Activated CD8-positive, alpha-beta memory T cell treated with anti-CD3 and anti-CD28 coated beads, Interleukin-2, amount 10 ng/mL, durations not matched to agents 7 days and 5 days (primary cell): ENCODE measurements around the gene AURKA. TPM values are rescaled to one million over a fixed set of nuclear protein-coding genes. Genes with fewer than 3 reads are reported as not detected.

Experiments used
- ATAC-seq: fragments of 150-1000 bp; cut with Tn5 transposase; one replicate; pipeline ENCODE4 v1.10.0; 2021; ENCODE audit warnings: moderate library complexity
- CTCF ChIA-PET: fragments of 350-600 bp; sonication (Branson Sonifier 250); formaldehyde crosslinking; loops from one replicate; lab custom pipeline; 2021; ENCODE audit warnings: antibody characterized with exemption; lab: Charles Lee
- DNase-seq: peaks from one replicate; pipeline ENCODE4 v3.0.0-alpha.2; 2020
- H3K27ac Mint-ChIP-seq: one replicate; pipeline ENCODE4 v1.8.0; 2021; ENCODE audit warnings: mild to moderate bottlenecking, mixed read lengths
- H3K27me3 Mint-ChIP-seq: one replicate; pipeline ENCODE4 v1.8.0; 2021; ENCODE audit warnings: mixed read lengths
- H3K36me3 Mint-ChIP-seq: one replicate; pipeline ENCODE4 v1.8.0; 2021; ENCODE audit warnings: mild to moderate bottlenecking, mixed read lengths
- H3K4me1 Mint-ChIP-seq: one replicate; pipeline ENCODE4 v1.8.0; 2021; ENCODE audit warnings: mixed read lengths
- H3K4me3 Mint-ChIP-seq: one replicate; pipeline ENCODE4 v1.8.0; 2021; ENCODE audit warnings: mild to moderate bottlenecking, moderate library complexity, mixed read lengths
- H3K9me3 Mint-ChIP-seq: one replicate; pipeline ENCODE4 v1.8.0; 2022; ENCODE audit warnings: low read depth, mixed read lengths
- total RNA-seq, 2 experiments: library from RNA; stranded (reverse); gene quantifications; one replicate each; pipeline ENCODE4 v1.2.3, GENCODE V29; 2021

AURKA gene
- 100 to 1,000 TPM; 107 to 123 TPM for total RNA-seq

DNA sequence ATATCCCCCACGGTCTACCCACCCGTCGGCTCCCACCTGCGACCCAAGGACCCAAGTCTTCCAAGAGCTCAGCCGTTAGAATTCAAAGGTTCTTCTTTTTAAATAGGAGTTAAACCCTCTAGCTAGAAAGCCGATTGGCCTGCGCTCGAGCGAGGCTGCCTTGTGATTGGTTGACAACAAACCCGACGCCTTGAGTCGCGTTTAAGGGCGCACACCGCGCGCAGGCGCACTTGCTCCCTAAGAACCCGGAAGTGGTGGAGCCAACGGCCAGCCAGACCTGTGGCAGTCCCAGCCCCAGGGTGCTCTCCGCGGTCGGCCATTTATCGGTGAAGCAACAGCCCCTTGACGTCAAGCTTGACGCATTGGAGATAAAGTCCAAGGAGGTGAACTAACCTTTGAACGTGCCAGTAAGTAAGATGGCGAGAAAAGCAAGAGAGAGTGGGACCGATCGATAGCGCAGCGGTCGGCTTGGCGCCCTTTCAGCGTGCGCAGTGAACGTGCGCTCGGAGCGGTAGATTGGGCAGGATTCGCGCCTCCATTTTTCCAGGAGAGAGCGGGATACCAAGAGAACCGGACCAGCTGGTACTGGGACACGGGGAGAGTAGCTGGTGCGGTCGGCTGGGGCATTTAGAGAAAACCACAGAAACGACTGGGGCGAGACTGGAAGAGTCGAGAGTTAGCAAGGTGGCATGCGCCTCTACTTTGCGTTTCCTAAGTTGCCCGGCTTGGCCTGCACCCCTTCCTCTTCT, at the start of gene AURKA, which contains the start of gene CSTF1:
TSS of gene AURKA (minus strand) at position 84 of the 749 bp plus-strand sequence. CDS start 4,018 bp downstream, outside the sequence.
TSS of gene CSTF1 (plus strand) at position 514 of the 749 bp plus-strand sequence. CDS start 2,908 bp downstream, outside the sequence.
- no peak within 1 kb of the TSS for H3K4me3 Mint-ChIP-seq
- peak; percentile 90 for ATAC-seq
- no peak within 1 kb of the TSS for H3K27ac Mint-ChIP-seq
- peak; percentile 99 for DNase-seq
- CTCF ChIA-PET = interaction anchor here (1.1 to 2.1 kb wide), 7 partner anchors 20 to 76 kb away, joined by 3 to 16 read pairs (median 5); partner anchors contain the start of genes CASS4 and RTF2
- peaks cover 60% of the 10 kb centered on the region for H3K4me1 Mint-ChIP-seq
- no peaks in the 10 kb centered on the region for H3K27me3 Mint-ChIP-seq
- no peaks in the 10 kb centered on the region for H3K9me3 Mint-ChIP-seq
- peaks cover 62% of the 10 kb centered on the region for H3K36me3 Mint-ChIP-seq

DNA sequence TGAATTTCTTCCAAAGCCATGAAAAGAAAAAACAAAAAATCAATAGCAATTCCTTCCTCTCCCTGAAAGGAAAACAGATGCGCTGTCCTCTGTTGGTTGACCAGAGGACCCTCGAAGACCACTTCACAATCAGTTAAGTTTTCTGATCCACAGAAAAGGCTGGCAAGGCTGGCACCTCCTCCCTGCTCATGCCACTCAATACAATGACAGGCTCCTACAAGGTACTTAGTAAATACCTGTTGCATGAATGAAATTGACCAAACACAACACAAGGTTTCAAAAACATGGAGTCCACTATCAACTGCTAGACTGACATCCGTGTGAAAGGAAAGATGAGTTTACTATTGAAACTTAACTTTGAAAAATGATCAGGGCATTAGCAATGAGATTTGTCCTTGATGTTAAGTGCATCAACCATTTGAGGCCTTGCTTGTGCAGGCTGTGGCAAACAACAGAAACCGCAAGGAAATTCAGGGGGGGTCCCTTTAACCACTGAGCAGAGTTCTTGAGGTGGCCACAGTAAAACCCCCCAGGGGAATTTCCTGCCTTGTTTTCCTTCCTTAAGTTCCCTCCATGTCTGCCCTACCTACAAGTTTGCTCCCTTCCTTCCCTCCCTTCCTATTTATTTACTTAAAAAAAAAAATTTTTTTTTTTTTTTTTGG, 48.5 kb upstream of the AURKA start:
- Mint-ChIP-seq H3K4me3 (peak overlapping the region; percentile 44), H3K4me1 (peaks cover 47% of the 10 kb centered on the region), H3K27ac (peak overlapping the region; percentile 93), H3K27me3 (no peaks in the 10 kb centered on the region), H3K9me3 (no peaks in the 10 kb centered on the region), H3K36me3 (peaks cover 26% of the 10 kb centered on the region)
- CTCF ChIA-PET = interaction anchor here (0.6 to 2.2 kb wide), 6 partner anchors 11 to 1802 kb away, joined by 3 to 7 read pairs (median 3); partner anchors contain the start of gene CASS4
- DNase-seq (peak; percentile 89), ATAC-seq (peak; percentile 68)

DNA sequence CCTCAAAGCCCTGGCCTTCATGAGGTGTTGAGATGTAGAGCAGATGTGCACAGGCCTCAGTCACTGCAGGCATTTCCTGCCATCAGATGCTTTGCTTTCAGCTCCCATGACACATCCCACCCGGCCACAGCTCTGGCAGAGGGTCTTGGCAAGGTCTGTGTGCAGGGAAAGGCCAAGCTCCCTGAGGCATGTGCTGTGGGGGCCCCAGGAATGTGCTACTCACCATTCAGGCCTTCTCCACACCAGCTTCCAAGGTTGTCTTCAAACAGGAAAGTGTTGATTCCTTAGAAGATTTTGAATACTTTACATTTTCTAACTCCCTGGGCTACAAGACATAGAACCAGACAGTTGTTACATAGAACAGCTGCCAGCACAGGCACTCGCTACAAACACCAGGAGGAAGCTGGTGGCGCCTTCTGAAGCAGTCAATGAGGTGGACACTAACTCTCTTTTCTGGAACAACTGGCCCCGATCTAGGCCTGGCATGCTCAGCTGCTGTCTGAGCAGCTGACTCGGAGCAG, 47.8 kb upstream of the AURKA start:
- ATAC-seq = peak; percentile 43
- Mint-ChIP-seq H3K27ac (peak overlapping the region; percentile 93), H3K4me3 (peak overlapping the region; percentile 44), H3K4me1 (peaks cover 49% of the 10 kb centered on the region), H3K27me3 (no peaks in the 10 kb centered on the region), H3K36me3 (peaks cover 26% of the 10 kb centered on the region), H3K9me3 (no peaks in the 10 kb centered on the region)
- CTCF ChIA-PET = interaction anchor here (0.9 to 2.2 kb wide), 6 partner anchors 12 to 39 kb away, joined by 3 to 7 read pairs (median 3); partner anchors contain the start of gene CASS4
- DNase-seq = peak; percentile 58

DNA sequence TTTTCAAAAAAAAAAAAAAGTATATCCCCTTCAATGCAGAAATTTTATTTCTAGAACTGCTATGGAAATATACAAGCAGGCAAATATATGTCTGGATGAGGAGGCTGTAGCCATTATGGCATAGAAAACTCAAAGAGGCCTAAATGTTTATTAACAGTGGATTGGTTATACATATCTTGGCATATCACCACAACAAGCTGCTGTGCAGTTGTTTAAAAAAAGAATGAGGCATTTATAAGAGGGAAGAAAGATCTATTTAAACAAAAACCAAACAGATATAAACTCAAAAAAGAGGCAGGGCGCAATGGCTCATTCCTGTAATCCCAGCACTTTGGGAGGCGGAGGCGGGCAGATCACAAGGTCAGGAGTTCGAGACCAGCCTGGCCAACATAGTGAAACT, 46.3 kb upstream of the AURKA start:
- Mint-ChIP-seq H3K27me3 (no peaks in the 10 kb centered on the region), H3K4me3 (no peak overlapping the region), H3K4me1 (peaks cover 58% of the 10 kb centered on the region), H3K9me3 (no peaks in the 10 kb centered on the region), H3K36me3 (peaks cover 27% of the 10 kb centered on the region), H3K27ac (peak overlapping the region; percentile 24)
- DNase-seq = no peak
- ATAC-seq = no peak
- CTCF ChIA-PET = interaction anchor here (2.2 kb wide), 1 partner anchor 20 kb away, joined by 7 read pairs; no protein-coding TSS in a partner anchor

DNA sequence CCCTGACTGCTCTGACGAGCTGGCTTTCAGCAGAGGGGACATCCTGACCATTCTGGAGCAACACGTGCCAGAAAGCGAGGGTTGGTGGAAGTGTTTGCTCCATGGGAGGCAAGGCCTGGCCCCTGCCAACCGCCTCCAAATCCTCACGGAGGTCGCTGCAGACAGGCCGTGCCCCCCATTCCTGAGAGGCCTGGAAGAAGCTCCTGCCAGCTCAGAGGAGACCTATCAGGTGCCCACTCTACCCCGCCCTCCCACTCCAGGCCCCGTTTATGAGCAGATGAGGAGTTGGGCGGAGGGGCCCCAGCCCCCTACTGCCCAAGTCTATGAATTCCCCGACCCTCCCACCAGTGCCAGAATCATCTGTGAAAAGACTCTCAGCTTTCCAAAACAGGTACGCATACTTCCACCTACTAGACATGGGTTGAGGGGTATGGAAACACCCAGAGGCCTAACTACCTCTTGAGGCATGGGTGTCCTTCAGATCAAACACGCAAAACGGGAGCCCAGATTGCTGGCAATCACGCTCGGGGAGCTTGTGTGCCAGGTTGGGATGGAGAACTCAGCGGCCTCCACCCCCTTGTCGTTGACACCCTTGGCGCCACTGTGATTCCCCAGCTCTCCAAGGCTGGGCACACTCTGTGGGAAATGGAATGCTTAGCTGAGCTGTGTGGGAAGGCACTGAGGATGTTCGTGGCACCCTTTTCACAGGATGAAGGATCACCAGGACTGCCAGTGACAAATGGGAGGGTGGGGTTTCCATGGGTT, 45.4 kb upstream of the AURKA start:
- peak overlapping the region; percentile 24 for H3K27ac Mint-ChIP-seq

DNA sequence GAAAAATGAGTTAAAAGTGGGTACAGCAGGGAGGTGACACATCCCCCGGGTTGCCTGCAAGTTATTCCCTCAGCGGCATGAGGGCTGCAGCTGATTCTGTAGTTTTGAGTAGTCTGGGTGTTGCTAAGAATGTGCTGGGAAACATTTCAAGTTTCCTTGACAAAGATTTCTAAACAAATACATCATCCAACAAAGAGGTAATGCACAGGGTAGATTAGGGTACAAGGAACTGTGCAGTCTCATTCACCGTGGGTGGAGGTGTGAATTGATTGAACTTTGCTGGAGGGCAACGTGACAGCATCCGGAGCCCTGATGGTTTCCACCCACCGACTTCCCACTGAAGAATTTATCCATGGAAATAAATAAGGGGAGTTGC, 41.9 kb upstream of the AURKA start:
- H3K4me1 Mint-ChIP-seq = peaks cover 42% of the 10 kb centered on the region

More for the DNA sequence above, 45.4 kb upstream of the AURKA start:
- DNase-seq (no peak), ATAC-seq (no peak)
- H3K36me3 Mint-ChIP-seq = peaks cover 29% of the 10 kb centered on the region
- CTCF ChIA-PET = interaction anchor here (0.6 kb wide), 1 partner anchor 26 kb away, joined by 4 read pairs; no protein-coding TSS in a partner anchor
- no peaks in the 10 kb centered on the region for H3K27me3 Mint-ChIP-seq
- H3K4me3 Mint-ChIP-seq = no peak overlapping the region
- H3K9me3 Mint-ChIP-seq = no peaks in the 10 kb centered on the region
- peaks cover 56% of the 10 kb centered on the region for H3K4me1 Mint-ChIP-seq

DNA sequence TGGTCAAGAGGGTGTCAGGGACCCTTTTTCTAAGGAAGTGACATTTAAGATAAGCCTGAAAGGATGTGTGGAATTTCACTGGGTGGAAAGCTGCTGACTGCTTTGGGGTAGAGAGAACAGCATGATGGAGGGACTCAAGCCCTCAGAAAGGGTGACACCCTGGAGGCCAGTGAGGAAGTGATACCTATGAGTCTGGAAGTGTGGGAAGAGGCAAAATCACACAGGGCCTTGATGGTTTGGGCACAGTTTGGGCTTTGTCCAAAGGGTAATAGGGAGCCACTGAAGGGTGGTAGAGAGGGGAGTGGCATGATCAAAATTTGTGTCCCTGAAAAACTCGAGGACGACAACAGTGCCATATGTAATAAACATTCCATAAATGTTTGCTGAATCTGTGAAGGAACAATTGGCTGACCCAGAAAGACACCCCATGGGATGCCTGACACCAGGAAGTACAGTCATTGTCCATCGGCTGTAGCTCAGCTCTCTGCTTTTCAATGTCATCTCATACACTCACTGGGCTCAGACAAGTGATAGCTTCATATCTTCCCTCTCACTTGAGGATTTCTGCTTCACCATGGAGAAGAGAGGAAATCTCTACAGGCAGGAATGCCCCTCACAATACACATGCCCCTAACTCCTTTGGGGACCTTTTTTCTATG, 41.3 kb upstream of the AURKA start:
- Mint-ChIP-seq H3K4me3 (no peak overlapping the region), H3K27ac (peak overlapping the region; percentile 19), H3K4me1 (peaks cover 43% of the 10 kb centered on the region), H3K36me3 (peaks cover 35% of the 10 kb centered on the region), H3K9me3 (no peaks in the 10 kb centered on the region), H3K27me3 (no peaks in the 10 kb centered on the region)
- DNase-seq (no peak), ATAC-seq (peak; percentile 25)
- CTCF ChIA-PET = interaction anchor here (1.1 to 4.1 kb wide), 4 partner anchors 11 to 21 kb away, joined by 3 to 19 read pairs (median 6); partner anchors contain the start of gene CASS4

More for the DNA sequence above, 41.9 kb upstream of the AURKA start:
- Mint-ChIP-seq H3K36me3 (peaks cover 38% of the 10 kb centered on the region), H3K4me3 (no peak overlapping the region), H3K27ac (peak overlapping the region; percentile 19), H3K27me3 (no peaks in the 10 kb centered on the region), H3K9me3 (no peaks in the 10 kb centered on the region)
- CTCF ChIA-PET = interaction anchor here (1.1 to 1.6 kb wide), 3 partner anchors 16 to 21 kb away, joined by 3 to 7 read pairs (median 4); partner anchors contain the start of gene CASS4
- ATAC-seq (peak; percentile 53), DNase-seq (no peak)

DNA sequence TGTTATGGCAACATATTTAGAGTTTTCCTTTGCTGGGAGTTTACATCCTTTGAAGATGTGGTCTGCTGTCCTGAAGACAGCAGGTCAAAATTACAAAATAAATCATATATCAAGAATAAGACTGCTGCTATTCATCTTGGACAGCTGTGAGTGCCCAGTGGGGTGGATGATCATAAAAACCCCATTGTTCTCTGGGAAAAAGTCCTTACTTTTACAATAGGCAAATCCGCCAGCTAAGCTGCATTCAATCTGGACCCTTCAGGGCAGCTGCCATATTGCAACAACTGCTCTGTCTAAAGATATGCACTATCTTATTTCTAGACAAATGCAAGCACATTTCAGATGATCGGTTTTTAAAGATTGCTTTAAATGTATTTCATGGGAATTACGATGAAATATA, 39.5 kb upstream of the AURKA start:
- Mint-ChIP-seq H3K36me3 (peaks cover 26% of the 10 kb centered on the region), H3K27me3 (no peaks in the 10 kb centered on the region), H3K27ac (no peak overlapping the region), H3K9me3 (no peaks in the 10 kb centered on the region), H3K4me1 (peaks cover 43% of the 10 kb centered on the region), H3K4me3 (no peak overlapping the region)
- CTCF ChIA-PET = interaction anchor here (4.1 kb wide), 1 partner anchor 9 kb away, joined by 19 read pairs; no protein-coding TSS in a partner anchor
- ATAC-seq (no peak), DNase-seq (no peak)

DNA sequence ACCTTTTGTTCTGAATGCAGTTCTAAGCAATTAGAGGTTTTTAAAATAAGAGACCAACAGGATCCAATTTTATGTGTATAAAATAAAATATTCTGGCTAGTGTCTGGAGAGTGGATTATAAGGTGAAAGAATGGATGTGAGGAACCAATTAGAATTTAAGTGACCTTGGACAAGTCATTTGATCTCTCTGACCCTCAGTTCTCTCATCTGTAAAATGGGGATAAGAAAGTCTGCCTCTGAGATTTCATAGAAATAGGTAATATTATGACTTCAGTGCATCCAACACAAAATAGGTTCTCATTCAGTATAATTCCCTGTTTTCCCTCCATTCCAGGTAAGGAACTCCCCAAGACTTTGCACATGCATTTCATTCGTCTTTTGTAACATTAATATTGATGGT, 38.9 kb upstream of the AURKA start:
- CTCF ChIA-PET = interaction anchor here (1.0 to 4.1 kb wide), 2 partner anchors 9 to 12 kb away, joined by 3 to 19 read pairs; no protein-coding TSS in a partner anchor
- H3K27ac Mint-ChIP-seq = no peak overlapping the region
- DNase-seq (no peak), ATAC-seq (no peak)
- no peaks in the 10 kb centered on the region for H3K27me3 Mint-ChIP-seq
- no peaks in the 10 kb centered on the region for H3K9me3 Mint-ChIP-seq
- H3K4me3 Mint-ChIP-seq = no peak overlapping the region
- peaks cover 43% of the 10 kb centered on the region for H3K4me1 Mint-ChIP-seq
- peaks cover 26% of the 10 kb centered on the region for H3K36me3 Mint-ChIP-seq

DNA sequence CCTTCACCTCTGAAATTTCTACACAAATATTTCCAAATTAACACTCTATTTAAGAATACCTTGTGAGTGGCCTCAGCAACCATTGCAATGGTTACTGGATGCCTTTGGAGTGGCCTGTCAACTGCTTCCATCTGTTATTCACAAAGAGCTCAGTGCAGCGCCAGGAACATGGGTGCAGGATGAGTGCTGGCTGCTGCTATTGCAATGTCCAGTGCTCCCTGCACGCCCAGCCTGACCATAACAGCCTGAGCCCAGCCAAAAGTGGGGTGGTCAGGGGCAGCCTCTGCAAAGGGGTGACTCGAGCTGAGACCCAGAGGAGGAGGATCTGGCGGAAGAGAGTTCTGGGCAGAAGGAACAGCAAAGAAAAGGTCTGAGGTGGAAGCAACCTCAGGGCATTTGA, 38.4 kb upstream of the AURKA start:
- DNase-seq (no peak), ATAC-seq (no peak)
- no peaks in the 10 kb centered on the region for H3K27me3 Mint-ChIP-seq
- no peak overlapping the region for H3K27ac Mint-ChIP-seq
- H3K4me1 Mint-ChIP-seq = peaks cover 43% of the 10 kb centered on the region
- CTCF ChIA-PET = interaction anchor here (1.0 to 4.1 kb wide), 2 partner anchors 8 to 11 kb away, joined by 3 to 19 read pairs; no protein-coding TSS in a partner anchor
- H3K36me3 Mint-ChIP-seq = peaks cover 26% of the 10 kb centered on the region
- no peak overlapping the region for H3K4me3 Mint-ChIP-seq
- H3K9me3 Mint-ChIP-seq = no peaks in the 10 kb centered on the region

DNA sequence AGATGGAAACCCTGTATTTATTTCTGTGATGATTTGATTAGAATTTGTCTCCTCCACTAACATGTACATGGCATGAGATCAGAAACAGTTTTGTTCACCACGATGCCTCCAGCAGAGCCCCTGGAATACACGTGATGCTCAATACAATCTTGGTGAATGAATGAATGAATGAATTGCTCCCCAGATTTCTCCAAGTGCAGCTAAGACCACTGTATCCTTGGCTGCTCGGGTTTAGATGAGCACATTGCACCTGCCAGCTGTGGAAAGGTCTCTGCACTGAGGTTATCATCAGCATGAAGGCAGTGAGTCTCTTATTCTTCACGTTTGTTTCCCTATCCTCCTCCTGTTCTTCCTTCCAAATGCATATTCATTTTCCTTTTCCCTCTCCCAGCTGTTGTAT, 37.9 kb upstream of the AURKA start:
- Mint-ChIP-seq H3K9me3 (no peaks in the 10 kb centered on the region), H3K36me3 (peaks cover 24% of the 10 kb centered on the region), H3K4me1 (peaks cover 46% of the 10 kb centered on the region), H3K4me3 (peak overlapping the region; percentile 62), H3K27me3 (no peaks in the 10 kb centered on the region), H3K27ac (peak overlapping the region; percentile 85)
- CTCF ChIA-PET = interaction anchor here (0.6 to 4.1 kb wide), 3 partner anchors 8 to 11 kb away, joined by 3 to 19 read pairs (median 3); no protein-coding TSS in a partner anchor
- ATAC-seq (no peak), DNase-seq (no peak)

DNA sequence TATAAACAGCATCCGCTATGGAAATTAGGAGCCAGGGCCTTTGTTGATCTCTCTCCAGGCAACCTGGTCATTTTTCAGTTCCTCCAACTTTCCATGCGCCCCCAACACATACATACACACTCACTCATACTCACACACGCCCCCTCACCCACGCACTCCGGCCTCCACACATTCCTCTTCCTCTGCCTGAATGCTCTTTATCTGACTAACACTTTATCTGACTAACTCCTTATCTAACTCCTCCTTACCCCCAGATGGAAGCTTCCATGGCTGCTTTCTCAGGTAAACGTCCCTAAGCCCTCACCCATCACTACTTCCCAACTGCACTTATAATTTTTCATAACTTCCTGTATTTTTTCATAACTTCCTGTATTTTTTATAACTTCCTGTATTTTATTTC, 37.5 kb upstream of the AURKA start:
- Mint-ChIP-seq H3K27me3 (no peaks in the 10 kb centered on the region), H3K36me3 (peaks cover 23% of the 10 kb centered on the region), H3K4me1 (peaks cover 49% of the 10 kb centered on the region), H3K27ac (peak overlapping the region; percentile 85), H3K9me3 (no peaks in the 10 kb centered on the region), H3K4me3 (peak overlapping the region; percentile 62)
- peak; percentile 49 for ATAC-seq
- DNase-seq = no peak
- CTCF ChIA-PET = interaction anchor here (0.6 to 4.1 kb wide), 3 partner anchors 7 to 12 kb away, joined by 3 to 19 read pairs (median 5); no protein-coding TSS in a partner anchor
